GM19468 (cell line): ENCODE data around the gene RNF4.

Experiments
- ATAC-seq: cut with Tn5 transposase; IDR thresholded peaks from one replicate; pipeline ENCODE4 v1.9.1; 2021; ENCODE audit warnings: mild to moderate bottlenecking, moderate library complexity, moderate number of reproducible peaks; ENCODE audit not compliant: unreplicated experiment; ENCODE audit errors: extremely low read depth

RNF4 gene

DNA sequence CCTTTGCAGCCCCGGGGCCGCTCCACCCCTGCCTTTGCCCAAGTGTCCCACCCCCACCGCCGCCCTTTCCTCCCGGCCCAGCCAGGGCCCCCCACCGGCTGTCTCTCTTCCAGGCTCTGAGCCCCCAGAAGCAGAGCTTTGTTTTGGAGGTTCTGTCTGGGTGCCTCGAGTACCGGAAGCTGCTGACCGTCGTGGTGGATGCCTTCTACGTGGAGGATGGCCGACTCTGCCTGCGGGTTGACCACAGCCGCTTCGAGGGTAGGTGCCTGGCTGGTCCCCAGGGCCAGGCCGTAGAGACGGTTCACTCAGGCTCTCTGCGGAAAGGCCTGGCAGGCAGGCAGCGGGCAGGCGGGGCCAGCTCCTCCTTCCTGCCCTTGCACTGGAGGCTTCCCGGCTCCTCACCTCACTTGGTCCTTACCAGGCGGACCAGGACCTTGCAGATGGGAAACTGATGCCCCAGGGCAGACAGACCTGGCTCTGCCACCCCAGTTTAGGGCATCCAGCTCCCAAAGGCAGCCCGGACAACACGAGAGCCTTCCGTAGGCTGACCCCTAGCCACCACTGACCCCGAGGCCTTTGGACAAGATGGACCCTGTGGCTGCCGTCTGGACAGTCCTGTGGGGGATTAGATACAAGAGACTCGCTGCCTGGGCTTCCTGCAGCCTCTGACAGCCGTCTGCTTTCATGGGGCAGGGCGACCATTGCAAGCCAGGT is 32.0 kb upstream of the RNF4 start:
- ATAC-seq = no peak

DNA sequence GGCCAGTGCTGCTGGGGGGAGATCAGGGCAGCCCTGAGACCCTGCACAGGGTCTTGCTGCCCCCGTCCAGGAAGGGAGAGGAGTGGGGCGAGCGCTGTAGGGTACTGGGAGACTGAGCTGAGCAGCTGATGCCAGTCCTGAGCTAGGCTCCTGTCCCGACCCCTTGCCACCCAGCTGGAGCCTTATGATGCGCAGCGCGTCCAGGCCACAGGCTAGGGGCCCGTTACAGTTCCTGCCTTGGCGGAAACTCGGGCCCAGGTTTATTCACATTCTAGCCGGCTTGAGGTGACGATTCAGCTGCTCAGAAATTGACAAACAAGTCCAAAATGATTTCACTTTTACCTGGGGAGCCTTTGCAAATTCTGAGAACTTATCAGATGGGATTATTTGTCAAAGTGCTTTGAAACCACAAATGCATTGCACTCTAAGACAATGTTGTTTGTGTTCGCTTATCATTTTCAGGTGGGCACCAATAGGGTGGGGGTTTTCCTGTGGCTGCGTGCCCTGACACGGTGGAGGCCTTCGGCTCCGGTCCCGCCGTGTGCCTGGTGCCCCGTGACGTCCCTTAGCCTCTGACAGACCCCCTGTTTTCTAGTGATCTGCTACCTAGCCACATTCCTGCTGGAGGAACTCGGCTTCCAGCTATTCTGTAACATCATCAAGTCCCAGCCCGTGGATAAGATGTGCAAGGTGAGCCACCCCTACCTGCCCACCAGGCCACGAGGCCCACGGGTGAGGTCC is 31.3 kb upstream of the RNF4 start:
- no peak for ATAC-seq

DNA sequence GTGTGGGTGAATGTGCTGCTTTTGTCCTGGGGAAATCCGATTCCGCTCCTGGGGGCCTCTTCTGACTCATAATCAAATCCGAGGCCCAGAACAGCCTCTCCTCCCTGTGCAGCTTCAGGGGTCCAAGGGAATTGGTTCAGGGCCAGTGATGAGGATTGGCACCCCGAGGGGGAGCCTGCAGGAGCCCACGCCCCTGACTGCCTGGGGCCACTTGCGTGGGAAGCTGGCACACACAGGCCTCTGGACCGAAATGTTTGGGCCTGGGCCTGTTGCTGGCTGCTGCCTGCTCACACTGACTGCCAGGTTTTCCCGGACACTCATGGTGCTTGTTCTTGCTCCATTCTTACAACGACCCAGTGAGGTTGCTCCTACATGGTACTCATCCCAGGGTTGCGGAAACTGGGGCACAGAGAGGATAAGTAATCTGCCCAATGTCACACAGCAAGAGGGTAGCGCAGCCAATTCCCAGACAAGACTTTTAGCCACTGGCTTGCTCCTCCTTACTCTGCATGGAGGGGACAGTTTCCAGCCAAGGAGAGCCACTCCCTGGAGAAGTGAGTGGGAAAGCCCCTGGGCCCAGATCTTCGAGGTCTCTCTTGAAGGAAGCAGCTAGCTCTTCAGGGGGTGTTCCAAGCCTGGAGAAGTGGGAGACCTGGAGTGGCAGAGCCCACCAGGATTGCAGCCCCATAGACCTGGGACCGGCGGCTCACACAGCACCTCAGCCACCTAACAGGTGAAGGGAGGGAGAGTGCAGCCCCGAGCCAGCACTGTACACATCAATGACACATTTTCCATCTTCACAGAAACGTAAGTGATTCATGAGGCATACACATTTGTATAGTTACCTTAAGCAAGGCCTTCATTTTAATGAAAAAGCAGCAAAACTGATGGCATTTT is 29.8 kb upstream of the RNF4 start:
- no peak for ATAC-seq

DNA sequence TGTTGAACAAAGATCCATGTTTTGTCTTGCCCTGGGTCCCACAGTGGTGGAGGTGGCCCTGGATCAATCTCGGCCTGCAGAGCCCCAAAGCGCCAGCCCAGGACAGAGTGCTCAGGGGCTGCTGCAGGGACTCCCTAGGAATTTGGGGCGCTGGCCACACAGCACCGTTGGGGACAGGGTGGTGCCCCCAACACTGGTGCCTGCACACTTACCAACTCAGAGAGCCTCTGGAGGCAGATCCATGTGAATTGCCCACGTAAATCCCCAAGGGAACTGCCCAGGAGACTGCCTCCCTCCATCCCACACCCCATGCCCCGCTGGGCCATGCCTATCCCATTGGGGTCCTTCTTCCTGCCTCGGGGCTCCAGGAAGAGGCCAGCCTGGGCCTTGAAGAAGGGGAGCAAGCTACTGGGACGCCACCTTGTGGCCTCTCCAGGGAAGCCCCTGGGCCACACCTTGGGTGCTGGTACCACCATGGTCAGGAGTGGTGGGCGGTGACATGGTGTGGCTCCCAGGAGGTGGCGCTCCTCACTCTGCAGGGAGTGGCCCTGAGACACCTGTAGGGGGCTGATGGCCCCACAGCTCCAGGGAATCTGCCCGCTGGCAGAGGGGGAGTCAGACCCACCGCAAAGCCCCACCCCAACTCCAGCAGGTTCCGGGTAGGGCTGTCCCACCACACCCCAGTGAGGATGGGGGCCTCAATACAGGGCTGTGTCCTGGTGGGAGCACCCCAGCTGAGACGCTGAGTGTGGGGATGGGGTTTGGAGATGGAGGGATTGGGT is 27.3 kb upstream of the RNF4 start:
- ATAC-seq = no peak

DNA sequence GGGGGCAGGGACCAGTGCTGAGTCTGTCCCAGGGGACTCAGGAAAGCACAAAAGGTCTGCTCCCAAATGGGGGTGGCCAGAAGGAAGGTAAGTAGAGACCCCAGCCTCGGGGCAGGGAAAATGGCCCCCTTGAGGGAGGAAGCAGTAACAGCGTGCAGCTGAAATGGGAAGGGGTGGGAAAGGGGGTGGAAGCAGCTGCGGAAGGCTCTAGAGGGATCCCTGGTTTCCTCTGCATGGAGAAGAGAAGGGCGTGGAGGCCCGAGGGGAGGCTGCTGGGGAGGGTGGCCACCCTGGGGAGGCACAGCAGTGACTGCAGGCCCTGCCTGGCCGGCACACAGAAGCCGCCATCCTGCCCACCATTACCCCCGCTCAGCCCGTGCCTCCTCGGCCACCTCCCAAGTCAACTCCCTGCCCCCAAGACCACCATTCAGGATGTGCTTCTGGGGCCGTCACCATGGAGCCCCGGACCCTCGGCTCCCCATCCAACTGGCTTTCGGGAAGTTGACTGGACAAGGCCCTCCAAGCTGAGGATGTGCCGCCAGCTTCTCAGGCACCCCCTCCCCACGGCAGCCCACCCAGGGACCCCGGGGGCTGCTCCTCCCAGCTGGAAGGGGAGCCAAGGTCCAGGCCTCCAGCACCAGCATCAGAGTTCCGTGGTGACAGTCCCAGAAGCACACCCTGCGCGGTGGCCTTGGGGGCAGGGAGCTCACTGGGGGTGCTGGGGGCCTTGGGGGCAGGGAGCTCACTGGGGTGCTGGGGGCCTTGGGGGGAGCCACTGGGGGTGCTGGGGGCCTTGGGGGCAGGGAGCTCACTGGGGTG is 26.5 kb upstream of the RNF4 start:
- no peak for ATAC-seq

DNA sequence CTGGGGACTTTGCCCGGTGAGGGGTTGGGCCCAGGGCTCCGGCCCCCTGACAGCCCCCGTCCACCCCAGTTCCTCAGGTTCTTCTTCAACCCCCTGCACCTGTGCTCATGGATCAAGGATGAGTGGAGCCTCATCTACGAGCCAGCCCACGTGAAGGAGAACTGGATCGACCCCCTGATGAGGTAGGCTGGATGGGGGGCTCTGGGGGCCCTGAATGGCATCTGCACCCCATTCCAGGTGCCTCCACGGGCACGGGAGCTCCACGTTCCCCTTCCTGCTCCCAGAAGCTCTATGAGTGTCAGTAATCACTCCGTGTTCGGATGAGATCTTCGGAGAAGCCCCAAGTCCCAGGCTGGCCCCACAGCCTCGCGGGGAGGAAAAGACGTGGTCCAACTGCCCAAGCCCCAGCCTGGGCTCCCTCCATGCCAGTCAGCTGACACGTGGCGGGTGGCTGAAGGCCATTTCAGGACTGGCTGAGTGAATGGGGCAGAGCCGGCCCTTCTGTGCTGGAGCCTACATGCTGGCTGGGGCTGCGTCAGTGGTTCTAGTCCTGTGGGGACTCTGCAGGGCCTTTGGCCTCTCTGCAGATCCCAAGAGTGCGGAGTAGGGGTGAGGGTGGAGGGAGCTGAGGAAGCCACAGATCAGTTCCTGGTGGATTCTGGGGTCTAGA is 25.7 kb upstream of the RNF4 start:
- ATAC-seq = no peak

DNA sequence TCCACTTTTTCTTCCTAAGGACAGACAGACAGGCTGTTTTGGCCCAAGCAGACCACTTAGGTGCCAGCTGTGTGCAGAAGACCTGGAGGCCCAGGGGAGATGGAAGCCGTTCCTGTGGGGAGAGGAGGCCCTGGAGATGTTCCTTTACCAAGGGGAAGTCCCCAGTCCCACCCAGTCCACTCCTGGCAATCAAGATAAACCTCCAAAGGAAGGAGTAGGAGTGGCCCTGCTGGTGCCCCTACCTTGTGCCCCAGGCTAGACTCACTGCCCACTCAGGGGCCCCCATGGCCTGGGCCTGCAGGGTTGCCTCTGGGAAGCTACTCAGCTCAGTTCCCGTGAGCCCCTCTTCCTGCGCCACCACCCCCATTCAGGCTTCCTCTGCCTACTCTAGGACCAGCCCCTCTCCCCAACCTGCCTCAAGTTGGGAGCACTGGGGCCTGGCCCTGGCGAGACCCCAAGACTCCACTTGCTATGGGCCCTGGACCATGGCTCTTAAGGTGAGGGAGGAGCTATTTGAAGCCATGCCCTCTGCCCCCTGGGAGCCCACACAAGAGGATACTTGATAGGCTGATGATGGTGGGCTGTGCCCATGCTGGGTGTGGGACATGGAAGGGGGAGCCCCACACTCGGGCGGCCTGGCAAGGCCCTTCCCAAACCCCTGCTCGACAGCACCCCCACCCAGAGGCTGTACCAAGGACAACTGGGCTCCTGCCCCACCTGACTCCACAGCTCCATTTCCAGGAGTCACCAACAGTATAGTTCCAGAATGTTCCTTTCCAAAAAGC is 24.8 kb upstream of the RNF4 start:
- no peak for ATAC-seq

DNA sequence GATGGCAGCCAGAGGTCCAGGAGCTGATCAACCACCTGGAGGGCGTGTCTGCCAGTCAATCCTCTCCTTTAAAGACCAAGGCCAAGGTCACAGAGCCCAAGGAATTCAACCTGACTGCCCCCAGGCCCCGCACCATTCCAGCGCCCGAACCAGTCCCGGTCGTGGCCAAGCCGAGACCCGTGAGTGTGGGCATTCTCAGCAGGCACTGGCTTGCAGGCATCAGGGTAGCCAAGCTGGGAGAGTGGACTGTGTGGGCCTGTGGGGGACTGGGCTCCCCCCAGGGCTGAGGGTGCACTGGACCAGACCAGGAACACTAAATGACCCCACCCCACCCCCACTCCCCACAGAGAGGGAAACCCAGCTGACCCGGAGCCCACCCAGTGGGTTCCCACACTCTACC is 23.8 kb upstream of the RNF4 start:
- ATAC-seq = no peak

DNA sequence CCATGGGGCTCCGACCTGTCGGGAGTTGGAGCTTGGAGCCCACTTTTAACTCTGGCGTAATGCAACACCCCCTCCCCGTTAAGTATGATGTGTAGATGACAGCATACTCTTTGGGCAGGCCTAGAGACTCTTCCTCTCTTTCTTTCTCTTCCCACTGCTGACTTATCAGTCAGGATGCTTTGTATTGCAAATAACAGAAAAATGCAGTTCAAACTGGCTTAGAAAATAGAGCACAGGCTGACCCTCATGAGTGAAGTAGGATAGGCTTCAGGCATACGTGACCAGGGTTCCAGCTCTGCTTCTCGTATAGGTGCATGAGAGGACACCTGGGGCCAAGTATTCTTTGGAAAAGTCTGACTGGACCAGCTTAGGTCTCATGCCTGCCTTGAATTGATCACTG is 23.3 kb upstream of the RNF4 start:
- ATAC-seq = no peak

DNA sequence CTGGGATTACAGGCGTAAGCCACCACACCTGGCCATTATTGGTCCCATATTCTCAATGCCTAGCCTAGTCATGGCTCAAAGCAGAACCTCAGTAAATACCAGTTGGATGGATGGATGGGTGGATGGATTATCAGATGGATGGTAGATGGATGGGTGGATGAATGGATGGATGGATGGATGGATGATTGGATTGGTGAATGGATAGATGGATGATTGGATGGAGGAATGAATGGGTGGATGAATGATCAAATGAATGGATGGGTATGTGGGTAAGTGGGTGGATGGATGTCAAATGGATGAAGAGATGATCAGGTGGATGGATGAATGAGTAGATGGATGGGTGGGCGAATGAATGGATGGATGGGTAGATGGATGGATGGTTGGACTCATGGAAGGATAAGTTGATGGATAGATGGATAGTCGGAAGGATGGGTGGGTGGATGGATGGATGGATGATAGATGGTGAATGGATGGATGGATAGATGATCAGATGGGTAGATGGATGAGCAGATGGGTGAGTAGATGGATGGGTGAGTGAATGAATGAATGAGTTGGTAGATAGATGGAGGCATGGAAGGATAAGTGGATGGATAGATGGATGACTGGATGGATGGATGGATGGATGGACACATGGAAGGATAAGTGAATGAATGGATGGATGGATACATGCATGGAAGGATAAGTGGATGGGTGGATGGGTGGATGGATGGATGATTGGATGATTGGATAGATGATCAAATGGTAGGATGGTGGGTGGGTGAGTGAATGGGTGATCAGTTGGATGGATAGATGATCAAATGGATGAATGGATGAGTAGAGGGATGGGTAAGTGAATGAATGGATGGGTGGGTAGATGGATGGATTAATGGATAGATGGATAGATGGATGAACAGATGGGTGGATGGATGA is 22.0 kb upstream of the RNF4 start:
- ATAC-seq = no peak

DNA sequence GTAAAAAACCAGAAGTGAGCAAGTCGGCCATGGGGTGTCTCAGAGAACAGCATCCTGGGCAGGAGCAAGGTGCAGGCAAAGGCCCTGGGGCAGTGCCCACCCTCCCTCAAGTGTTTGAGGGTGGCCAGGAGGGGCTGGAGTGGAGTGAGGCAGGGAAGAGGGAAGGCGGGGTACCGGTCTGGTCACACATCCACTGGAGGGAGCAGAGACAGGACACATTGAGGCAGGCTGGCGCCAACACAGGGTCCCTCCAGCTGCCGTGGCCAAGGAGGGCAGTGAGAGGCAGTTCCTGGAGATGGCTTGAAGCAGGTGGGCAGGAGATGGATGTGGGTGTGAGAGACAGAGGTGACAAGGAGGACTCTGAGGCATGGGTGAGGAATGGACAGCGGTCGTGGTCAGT is 20.3 kb upstream of the RNF4 start:
- no peak for ATAC-seq

DNA sequence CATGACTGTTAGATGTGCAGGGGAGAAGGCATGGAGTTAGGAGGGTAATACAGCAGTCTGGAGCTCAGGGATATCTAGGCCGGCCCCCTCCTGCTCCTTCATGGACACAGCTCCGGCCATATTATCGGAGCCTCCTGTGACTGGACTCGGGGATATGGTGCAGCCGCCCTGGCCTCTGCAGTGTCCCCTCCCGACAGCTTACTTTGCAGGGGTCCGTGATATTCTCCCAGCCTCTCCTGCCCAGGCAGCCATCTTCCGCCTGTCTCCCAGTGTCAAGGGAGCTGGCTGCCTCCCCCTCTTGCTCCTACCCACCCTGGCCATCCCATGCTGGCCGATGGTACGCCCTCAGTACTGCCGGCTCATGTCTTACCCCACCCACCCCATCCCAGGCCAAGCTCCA is 19.9 kb upstream of the RNF4 start:
- ATAC-seq = no peak

DNA sequence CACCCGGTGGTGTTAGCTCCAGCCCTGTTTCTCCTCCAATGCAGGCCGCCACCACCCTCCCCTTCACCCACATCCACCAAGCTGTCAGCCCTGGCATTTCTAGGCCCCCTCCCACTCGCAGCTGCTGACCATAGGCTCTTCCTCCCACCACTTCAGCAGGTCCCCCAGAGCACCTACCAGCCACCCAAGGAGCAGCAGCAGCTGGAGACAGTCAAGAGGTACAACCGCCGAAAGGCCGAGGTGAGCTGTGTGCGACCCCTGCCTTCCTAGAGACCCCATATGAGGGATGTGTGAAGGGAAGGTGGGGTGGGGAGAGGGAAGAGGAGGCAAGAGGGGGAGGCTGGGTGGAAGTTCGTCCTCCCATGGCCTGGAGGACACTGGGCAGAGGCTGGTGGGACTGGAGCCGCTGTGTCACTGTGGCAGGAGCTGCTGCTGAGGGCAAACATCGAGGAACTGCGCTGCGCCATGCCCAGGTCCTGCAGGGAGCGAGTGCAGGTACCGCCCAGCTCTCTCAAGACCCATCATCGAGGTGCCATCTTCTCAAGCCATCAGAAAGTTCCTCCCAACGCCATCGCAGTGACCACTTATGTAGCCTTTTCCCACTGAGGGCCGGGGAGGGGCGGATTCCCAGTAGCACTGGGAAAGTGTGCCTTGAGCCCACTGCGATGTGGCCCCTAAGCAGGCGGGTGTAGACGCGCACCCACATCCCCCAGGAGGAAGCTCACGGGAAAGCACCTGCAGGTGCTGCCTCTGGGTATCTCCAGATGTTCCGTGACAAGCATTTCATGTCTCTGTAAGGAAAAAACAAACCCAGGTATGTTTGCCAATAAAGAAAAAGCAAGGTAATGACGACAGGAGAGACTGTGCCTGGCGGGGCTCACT is 19.2 kb upstream of the RNF4 start:
- ATAC-seq = no peak

DNA sequence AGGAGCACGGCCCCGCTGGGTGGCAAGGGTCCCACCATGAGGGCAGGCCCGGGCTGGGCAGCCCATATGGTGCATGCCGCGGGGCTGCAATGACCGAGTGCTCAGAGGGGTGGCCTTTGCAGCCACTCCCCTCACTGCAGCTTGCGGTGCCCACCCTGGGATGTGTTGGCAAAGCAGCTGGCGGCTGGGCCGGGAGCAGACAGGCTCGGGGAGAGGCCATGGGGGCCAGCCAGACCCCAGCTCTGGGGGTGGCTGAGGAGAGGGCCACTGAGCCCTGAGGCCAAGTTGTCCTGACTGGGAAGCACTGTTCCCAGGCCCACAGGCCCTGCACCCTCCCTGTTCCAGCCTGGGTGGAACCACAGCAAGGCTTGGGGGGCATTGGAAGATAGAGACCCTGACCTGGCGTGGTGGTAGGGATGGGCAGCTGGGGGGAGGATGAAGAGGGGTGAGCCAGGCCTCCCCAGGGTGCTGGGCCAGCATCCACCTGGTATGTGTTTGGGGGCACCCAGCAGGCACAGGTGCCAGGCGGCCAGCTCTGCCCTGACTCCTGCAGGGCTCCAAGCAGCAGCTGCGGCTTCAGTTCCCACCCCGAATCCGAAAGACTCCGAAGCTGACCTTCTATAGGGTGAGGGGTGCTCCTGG is 18.4 kb upstream of the RNF4 start:
- no peak for ATAC-seq

DNA sequence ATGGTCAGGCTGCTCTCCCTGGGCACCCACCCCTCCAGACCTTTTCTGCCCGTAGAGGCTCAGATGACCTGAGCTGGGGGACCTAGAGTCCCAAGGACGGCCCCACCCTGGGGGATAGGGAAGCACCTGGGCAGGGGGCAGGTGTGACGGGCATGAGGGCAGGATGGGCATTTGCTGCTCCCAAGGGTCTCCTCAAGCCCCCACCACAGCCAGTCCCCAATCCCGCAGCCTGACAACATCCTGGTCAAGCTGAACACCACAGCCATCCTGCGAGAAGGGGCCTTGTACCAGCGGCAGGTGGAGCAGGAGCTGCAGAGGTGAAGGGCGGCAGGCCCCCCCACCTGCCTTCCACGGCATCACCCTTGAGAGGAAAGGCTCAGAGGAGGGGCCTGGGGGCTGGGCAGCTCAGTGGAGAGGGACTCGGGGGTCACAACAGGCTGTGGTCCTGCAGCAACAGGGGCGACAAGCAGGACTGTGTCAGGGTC is 17.8 kb upstream of the RNF4 start:
- no peak for ATAC-seq
